Inflammatory macrophage (primary cell): ENCODE measurements around the gene TMEM79.

Source experiments
- DNase-seq, 2 donors: peaks; one replicate each; pipeline ENCODE4 v3.0.0-alpha.2; 2020 to 2022

The TMEM79 gene

DNA sequence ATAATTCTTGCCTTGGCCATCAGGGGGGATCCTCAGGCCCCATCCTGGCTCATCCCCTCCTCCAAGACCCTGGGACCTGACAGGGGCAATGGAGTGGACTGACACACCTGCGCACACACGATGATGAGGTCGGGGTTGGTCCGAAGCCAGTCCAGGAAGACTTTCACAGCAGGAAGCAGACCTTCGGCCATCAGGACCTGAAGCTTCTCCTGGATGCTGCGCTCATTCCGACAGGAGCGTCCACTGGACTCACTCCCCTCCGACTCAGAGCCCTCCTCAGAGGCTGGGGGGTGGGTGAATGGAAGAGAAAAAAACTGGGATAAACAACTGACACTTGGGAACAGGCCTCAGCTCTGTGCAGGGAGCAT is 20.9 kb upstream of the TMEM79 start:
- DNase-seq: no peak

DNA sequence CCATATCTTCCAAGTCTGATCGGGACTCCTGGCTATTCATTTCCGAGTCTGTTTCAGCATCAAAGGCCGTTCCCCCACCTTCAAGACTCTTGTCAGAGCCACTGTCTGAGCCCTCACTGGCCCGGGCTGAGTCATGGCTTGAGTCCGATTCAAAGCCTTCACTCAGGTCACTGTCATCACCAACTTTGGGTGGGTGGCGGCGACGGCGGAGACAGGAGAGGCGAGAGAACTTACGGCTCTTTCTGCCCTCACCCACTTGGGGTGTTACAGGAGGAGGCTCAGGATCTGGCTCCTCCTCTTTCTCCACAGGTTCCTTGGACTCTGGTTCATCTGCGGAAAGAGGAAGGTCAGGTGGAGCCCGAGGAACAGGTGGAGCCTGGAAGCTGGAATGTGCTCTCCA is 18.1 kb upstream of the TMEM79 start:
- no peak for DNase-seq

DNA sequence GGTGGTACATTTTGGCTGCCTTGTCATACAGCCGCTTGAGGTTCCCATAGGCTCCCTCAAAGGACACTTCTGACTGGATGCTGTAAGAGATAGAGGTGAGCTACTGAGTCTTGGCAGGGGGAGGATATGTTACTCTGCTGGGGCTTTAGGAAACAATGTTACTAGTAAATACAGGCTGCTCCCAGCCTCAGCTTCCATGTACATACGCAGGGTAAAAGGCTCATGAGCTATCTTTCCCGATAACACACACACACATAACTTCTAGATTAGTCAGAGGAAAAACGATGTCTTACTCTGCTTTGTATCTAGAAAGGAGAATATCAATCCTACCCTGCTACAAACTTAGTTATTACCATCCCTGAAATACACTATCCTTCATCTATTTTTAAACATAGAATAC is 15.8 kb upstream of the TMEM79 start:
- no peak for DNase-seq

DNA sequence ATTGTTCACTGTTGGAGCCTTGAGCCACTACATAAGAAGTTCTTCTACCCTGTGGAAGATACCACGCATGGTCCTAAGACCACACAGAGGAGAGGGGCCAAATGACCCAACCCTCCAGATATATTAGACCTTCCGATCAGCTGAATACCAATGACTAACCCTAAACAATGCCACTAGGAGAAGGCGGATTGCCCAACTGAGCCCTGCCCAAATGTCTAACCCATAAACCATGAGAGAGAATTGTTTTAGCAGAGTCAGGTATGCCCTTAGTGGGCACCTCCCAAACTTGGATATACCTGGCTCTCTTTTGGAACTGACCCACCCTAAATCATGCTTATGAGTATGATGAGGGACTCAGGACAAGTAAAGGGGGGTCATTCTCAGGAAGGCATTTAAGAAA is 13.8 kb upstream of the TMEM79 start:
- DNase-seq: no peak

DNA sequence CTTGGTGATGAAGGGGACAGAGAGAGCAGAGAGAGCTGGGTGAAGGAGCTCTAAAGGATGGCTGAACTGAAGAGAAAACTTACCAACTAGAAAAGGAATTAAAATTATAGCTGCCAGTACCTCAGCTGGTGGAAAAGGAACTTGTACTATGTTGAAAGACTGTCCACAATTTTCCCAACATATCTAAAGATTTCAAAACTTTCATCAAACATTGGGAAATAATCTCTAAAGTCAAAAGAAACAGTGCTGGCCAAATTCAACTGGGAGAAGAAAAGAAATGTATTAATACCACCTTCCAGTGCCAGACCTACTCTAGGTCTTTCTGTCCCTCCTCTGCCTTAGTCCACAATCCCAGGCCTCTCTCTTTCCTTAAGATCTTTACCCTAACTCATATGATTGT is 7.6 kb upstream of the TMEM79 start:
- peak; percentile 41 to 82 for DNase-seq

DNA sequence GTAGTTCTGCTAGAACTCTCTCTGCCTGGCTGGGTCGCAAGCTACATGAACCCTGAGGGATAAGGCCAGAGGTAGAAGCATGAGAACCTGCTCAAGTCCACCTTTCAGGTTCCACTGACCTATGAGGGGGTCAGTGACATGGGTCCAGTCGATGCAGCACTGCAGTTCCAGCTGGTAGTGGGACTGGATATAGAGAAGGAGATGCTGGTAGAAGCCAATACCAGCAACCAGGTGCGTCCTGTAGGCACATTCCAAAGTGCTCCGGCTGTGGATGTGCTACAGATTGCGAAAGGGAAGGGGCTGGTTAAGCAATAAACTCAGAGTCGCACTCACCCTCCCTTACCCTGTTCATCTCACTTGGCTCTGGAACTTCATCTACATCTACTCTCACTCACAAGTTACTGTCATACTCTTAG is 7.2 kb upstream of the TMEM79 start:
- DNase-seq: peak; percentile 28 to 30

DNA sequence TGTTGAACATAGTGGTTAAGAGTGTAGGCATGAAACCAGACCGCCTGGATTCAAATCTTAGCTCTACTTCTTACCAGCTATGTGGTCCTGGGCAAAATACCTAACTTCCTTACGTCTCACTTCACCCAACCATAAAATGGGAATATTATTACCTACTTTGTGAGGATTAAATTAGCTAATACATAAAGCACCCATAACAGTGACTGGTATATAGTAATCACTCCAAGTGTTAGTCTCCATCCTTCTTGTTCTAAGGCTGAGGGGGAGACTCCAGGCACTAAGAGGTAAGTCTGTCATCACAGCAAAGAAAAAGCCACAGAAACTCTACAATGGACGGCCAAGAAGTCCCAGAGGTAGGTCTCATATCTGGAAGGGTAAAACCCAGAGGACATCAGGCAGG is 4.3 kb upstream of the TMEM79 start:
- no peak for DNase-seq

DNA sequence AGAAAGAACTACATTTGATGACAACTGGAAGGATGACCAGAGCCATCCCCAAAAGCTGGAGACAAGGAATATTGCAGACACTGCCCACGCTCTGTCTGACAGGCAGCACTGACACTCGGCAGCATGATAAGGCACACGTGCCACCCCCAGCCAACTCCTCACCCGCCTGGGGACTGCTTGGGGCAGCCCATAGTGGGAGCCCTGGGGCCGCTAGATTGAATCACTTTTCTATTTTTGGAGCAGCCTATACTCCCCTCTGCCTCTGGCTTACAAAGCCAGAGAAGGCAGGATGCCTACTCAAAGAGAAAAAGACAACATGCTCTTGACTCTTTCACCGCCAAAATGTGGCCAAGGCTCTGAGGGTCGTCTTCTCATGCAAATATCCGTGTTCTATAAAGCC is 2.8 kb upstream of the TMEM79 start:
- peak; percentile 61 to 80 for DNase-seq

DNA sequence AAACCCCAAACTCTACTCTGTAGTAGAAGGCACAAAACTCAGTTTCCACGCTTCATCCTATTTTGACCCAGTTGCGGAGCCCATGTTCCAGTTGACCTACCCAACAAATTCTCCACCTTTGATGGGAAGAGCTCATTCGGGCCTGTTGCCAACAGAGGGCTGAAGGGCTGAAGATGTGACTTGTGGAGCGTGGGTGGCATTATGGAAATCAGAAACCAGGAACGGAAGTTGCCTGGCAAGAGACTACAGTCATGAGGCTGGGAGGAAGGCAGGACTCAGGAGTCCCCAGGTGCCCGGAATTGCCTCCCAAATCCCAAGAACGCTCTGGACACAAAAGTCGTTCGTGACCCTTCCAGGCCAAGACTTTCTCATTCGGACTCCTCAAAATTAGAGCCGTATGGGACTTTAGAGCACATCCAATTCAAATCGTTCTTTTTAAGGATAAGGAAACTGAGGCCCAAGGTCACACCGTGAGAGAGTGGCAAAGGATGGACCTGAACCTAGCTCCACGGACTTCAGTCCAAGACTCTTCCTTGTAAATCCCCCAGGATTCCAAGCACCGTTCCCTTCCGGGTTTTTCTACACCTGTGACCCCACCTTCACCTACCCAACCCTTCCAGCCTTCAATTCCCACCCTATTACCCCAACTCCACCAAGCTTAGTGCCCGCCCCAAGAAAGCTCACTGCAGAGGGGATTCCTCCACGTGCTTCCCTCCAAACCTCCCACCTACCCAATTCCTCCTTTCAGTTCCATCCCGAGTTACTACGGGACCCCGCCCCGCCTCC is 2.2 kb upstream of the TMEM79 start:
- peak; percentile 70 to 86 for DNase-seq

DNA sequence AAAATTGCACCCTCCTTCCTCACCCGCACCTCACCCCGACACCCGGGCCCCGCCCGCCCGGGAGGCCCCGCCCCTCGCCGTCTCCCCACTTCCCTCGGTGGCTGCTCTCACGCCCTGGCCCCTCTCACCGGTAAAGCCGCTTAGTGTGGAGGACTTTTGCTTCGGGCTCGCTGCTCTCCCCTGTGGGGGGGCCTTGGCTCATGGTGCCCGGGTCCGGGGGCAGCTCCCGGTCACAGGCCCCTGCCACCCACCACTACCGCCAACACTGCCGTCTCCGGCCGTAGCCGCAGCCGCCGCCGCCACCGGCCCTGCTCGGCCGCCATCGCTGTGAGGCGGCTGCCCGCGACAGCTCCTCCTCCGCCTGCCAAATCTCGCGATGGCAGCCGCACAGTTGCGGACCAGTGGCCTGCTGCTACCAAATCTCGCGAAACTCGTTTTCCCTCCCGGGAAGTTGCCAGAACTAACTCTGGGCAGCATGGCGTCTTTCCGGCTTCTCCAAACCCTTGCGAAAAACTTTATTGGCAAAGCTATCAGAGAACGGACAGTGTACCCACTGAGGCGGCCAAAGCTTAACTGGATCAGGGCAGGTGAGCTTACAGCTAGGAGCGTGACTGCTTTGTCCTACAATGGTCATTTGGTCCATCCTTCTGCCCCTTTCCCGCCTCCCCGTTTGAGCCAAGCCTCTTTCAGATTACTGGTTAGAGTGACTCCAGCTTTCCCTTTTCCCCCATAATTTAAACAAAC is 1.5 kb upstream of the TMEM79 start, which contains the start of gene SMG5:
SMG5 (minus strand) TSS at position 347 of the 744 bp plus-strand sequence; CDS start at position 202, 145 bp downstream.
- DNase-seq: peak; percentile 99

DNA sequence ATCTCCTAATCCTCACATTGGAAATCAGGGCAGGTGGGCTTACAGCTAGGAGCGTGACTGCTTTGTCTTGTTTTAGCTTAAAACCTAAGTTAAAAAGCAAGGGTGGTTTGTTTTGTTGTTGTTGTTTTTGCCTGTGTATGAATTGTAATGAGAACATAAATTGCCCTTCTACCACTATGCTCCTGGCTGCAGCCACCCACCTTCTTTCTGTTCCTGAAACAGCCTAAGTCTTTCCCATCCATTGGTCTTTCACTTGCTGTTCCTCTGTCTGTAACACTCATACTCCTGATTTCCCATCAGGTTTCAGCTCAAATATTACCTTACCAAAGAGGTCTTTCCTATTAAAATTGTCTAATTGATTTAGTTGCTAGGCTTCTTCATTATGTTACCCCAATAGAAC is 604 bp upstream of the TMEM79 start:
- DNase-seq: peak; percentile 18 to 45

DNA sequence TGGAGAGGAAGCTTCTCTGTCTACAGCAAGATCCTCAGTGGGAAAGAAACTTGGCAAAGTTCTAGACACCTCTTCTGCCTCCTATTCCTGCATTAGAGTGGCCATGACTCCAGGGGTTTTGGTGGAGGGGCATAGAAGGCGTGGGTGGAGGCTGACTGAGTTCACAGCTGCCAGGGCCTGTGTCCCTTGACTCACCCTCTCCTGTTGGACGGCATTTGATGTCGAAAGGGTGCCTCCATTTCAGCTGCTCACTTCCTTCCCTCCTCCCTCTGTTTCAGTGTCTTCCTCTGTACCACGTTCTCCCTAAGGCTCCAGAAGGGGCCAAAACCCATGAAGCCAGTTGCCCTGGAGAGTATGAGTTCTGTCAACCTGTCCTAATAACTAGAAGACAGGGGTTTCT is 632 bp downstream of the TMEM79 start:
- DNase-seq: peak; percentile 38 to 51

DNA sequence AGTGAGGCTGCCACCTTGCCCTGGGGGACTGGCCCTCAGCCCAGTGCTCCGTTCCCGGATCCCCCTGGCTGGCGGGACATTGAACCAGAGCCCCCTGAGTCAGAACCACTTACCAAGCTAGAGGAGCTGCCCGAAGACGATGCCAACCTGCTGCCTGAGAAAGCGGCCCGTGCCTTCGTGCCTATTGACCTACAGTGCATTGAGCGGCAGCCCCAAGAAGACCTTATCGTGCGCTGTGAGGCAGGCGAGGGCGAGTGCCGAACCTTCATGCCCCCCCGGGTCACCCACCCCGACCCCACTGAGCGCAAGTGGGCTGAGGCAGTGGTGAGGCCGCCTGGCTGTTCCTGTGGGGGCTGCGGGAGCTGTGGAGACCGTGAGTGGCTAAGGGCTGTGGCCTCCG is 1.3 kb downstream of the TMEM79 start:
- DNase-seq: no peak

DNA sequence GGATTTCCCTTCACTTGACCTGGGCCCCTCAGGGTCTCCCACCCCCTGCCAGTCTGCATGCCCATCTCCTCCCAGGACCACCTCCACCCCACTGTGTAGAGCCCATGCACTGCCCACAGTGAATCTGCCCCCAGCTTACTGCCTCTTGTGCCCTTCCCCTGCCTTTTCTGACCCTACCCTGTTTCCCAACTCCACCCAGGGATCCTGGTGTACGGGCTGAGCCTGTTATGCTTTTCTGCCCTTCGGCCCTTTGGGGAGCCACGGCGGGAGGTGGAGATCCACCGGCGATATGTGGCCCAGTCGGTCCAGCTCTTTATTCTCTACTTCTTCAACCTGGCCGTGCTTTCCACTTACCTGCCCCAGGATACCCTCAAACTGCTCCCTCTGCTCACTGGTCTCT is 1.9 kb downstream of the TMEM79 start:
- no peak for DNase-seq

DNA sequence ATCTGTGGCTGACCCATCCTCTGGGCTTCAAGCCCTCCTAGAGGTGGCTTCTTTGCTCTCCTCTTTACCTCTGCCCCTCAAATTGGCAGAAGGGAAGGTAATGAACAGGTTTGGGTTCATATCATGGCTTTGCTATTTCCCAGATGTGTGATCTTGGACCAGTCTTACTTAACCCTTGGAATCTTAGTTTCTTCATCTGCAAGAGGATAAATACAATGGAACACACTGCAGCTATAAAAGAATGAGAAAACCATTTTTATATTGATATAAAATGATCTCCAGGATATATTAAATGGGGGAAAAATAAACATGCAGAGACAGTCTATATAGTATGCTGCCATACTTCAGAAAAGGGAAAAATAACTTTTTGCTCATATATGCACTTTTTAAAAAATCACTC is 5.7 kb downstream of the TMEM79 start:
- no peak for DNase-seq

DNA sequence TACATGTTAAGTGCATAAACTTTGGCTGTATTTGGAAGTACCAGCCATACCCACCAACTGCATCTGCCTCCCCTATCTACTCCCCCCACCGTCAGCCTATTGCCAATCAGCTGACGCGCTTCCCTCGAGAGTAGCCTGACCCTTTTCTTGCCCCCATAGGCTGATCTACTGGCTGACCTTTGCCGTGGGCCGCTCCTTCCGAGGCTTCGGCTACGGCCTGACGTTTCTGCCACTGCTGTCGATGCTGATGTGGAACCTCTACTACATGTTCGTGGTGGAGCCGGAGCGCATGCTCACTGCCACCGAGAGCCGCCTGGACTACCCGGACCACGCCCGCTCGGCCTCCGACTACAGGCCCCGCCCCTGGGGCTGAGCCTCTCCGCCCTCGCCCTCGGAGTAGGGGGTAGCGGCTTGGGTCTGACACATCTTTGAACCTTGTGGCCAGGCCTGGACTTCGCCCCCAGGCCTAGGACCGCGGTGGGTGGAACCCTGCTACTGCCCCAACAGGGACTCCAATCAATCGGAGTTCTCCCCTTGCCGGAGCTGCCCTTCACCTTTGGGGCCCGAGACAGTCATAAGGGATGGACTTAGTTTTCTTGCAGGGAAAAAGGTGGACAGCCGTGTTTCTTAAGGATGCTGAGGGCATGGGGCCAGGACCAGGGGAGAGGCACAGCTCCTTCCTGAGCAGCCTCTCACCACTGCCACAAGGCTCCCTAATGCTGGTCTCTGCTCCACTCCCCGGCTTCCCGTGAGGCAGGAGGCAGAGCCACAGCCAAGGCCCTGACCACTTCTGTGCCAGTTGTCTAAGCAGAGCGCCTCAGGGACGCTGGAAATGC is 7.3 kb downstream of the TMEM79 start:
- peak; percentile 73 to 77 for DNase-seq

DNA sequence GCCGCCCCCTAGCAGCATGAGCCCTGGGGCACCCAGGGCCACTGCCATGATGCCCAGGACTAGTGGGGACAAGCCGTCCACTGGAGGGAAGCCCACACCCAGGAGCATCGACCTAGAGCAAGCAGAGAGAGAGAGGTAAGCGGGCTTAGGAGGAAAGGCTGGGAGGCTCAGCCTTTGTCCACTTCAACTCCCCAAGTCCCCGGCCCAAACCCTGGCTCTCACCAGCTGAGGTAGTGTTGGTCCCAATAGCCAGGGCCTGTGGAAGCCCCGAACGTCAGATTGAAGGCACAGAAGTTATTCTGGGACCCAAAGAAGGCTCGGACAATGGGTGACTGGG is 8.9 kb downstream of the TMEM79 start:
- no peak for DNase-seq

DNA sequence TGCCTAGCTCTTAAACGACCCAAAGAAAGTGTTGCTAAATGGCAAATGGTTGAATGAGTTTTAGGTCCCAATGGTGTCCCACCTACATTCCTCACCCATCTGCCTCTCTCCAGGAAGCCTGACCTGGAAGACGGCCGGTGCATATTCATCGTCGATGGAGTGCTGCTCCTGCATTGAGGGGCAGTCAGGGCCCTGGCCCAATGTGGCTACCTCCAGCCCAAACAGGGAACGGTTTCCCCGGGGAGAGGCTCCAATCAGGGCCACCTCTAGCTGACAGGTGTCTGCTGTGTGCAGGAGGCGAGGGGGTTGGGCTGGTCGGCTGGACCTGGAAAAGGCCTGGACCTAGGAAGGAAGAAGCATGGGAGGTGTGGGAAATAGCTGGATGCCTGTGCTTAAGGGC is 9.8 kb downstream of the TMEM79 start:
- no peak for DNase-seq

DNA sequence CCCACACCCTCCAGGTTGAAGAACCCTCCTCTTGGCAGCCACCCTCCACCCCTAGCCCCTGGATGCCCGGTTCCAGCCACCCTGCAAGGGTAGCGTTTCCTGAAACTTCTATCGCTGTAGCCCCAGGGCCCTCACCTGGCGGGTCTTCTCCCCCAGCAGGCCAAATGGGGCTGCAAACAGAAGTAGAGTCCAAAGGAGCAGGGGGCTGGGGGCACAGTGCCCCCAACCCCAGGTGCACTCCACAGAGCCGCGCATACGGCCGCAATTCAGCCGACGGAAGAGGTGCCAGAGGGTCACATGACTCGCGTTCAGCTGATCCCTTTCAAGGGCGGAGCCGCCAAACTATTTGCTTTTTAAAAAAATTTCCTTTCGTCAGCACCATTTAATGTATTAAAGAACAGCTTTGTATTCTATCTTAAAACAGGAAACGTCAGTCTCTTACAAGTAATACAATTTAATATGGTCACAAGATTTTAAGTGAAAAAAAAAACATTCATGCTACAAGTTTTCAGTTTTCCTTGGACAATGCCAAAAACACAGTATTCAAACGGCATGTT is 11.3 kb downstream of the TMEM79 start, which contains the start of gene GLMP:
GLMP (minus strand) TSS at position 289 of the 557 bp plus-strand sequence; CDS start at position 255, 34 bp downstream.
- peak; percentile 61 to 70 for DNase-seq

DNA sequence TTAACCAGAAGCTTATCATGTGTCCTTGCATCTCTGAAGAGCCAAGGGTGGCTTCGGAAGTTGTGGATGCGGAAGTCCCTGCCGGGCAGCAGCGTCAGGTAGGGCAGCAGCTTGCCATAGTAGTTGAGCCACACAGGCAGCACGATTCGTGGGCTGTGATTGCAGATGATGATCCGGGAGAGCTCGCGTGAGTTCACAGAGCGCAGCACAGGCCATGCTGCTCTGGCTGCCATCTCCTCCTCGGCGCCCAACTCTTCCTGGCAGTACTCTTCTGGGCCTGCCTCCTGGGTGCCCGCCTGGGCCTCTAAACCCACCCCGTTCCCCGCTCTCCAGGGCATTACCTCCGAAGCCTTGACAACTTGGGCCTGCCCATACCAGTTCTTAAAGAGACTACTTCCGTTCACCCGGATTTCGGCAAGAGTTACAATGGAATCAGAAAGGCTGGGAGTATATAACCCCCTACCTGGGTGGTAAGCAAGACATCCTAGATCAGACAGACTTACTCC is 14.8 kb downstream of the TMEM79 start, which contains the start of gene VHLL:
VHLL (minus strand) TSS at position 456 of the 506 bp plus-strand sequence; CDS start at position 338, 118 bp downstream.
- no peak for DNase-seq

DNA sequence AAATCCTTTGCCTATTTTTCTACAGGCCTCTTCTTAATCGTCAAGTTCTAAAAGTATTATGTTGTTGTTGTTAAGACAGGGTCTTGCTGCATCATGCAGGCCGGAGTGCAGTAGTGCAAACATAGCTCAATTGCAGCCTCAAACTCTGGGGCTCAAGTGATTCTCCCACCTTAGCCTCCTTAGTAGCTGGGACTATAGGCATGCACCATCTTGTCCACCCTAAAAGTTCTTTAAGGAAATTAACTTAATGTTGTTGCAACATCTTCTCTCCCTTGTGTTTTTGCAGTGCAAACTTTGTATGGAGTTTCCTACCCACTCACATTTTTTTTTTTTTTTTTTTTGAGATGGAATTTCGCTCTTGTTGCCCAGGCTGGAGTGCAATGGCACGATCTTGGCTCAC is 19.1 kb downstream of the TMEM79 start:
- no peak for DNase-seq

DNA sequence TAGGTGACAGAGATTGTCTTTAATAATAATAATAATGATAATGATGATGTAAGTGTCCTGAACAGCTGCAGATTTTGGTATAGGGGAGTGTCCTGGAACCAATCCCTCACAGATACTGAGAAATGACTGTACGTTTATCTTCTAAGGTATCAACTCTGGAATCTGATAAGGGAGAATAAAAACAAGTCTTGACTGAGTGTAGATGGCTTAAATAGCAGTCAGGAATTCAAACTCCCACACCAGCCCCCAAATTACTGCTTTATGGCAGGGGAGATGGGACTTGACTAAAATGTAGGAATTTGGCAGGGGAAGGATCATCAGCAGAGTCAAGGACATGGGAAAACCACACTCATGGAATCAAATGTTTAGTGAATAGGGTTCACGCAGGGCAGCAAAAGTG is 21.1 kb downstream of the TMEM79 start:
- DNase-seq: no peak

DNA sequence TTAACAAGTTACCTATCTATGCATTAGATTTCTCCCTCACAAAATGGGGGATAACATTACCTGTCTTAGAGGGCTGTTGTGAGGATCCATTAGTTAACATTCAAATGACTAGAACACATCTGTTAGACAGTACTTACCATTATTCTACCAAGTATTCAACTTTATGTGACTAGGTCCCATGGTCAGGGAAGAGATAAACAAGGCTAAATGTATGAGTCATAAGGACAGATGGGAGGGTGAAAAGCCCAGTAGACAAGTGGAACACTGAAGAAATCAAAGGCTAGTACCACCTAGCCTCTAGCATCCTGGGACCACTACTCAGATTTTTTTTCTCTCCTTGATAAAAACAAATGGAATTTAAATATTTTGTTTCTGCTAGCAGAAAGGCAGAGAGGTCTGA is 24.0 kb downstream of the TMEM79 start:
- no peak for DNase-seq
